SW480 (cell line): Measurements from ENCODE around the gene FADS2.

Experiments used
- DNase-seq: peaks from one replicate; pipeline ENCODE4 v3.0.0-alpha.2; 2016; ENCODE audit warnings: low spot score

The FADS2 gene

GRCh38 chr11:61905801-61906521 lies 77.9 kb downstream of the FADS2 start:
- no peak for DNase-seq

- no peak for DNase-seq
Observed at GRCh38 chr11:61906522-61906909, 78.4 kb downstream of the FADS2 start.

- no peak for DNase-seq
Observed at GRCh38 chr11:61907282-61907681, 79.2 kb downstream of the FADS2 start.

- DNase-seq: no peak
Observed at GRCh38 chr11:61907871-61908729, 80.0 kb downstream of the FADS2 start.

GRCh38 chr11:61908730-61909316 lies 80.7 kb downstream of the FADS2 start:
- DNase-seq: no peak

GRCh38 chr11:61910187-61911127 lies 82.4 kb downstream of the FADS2 start:
- no peak for DNase-seq

- no peak for DNase-seq
Observed at GRCh38 chr11:61911128-61911700, 83.1 kb downstream of the FADS2 start.

GRCh38 chr11:61911701-61912529 lies 83.8 kb downstream of the FADS2 start:
- DNase-seq: no peak

GRCh38 chr11:61912530-61912898 lies 84.4 kb downstream of the FADS2 start:
- DNase-seq: no peak

- no peak for DNase-seq
Observed at GRCh38 chr11:61912991-61913698, 85.0 kb downstream of the FADS2 start.

GRCh38 chr11:61913699-61914395 lies 85.7 kb downstream of the FADS2 start:
- DNase-seq: no peak

- no peak for DNase-seq
Observed at GRCh38 chr11:61914471-61915171, 86.5 kb downstream of the FADS2 start.

- DNase-seq: no peak
Observed at GRCh38 chr11:61916737-61917333, 88.7 kb downstream of the FADS2 start.
